Umbilical cord (tissue), 2 donors: Measurements from ENCODE around the gene MIS12. TPM values are rescaled to one million over a fixed set of nuclear protein-coding genes. Genes with fewer than 3 reads are reported as not detected.

Source experiments
- DNase-seq: peaks from one replicate; pipeline ENCODE4 v3.0.0-alpha.2; 2015; ENCODE audit warnings: low spot score
- total RNA-seq: library from RNA; depleted of rRNA; stranded (reverse); fragments of >200 nt; gene quantifications from one replicate; pipeline ENCODE4 v1.2.3, GENCODE V29; 2014; ENCODE audit warnings: low replicate concordance; ENCODE audit not compliant: insufficient read depth

Gene MIS12
- total RNA-seq, 1 donor from 2014 or later, result 21.2 TPM

- DNase-seq, result no peak
Observed at GRCh38 chr17:5533486-5534315, 47.3 kb downstream of the MIS12 start.

- no peak for DNase-seq
Observed at GRCh38 chr17:5535436-5535835, 49.1 kb downstream of the MIS12 start.

- peak; percentile 79 for DNase-seq
Observed at GRCh38 chr17:5536866-5537650, 50.7 kb downstream of the MIS12 start.

- DNase-seq, result no peak
Observed at GRCh38 chr17:5539286-5539685, 52.9 kb downstream of the MIS12 start.

GRCh38 chr17:5540321-5540720 is 54.0 kb downstream of the MIS12 start:
- DNase-seq, result no peak

Other genes with a start within 250 kb of the MIS12 start
- 40.0 TPM for gene RABEP1, start 204.3 kb upstream of the MIS12 start, total RNA-seq
- 42.9 TPM for gene NUP88, start 66.9 kb upstream of the MIS12 start, total RNA-seq
- 27.9 TPM for gene RPAIN, start 66.4 kb upstream of the MIS12 start, total RNA-seq
- 74.2 TPM for gene C1QBP, start 47.4 kb upstream of the MIS12 start, total RNA-seq
- 4.1 TPM for gene DHX33, start 17.6 kb upstream of the MIS12 start, total RNA-seq
- gene DERL2, start 388 bp upstream of the MIS12 start, total RNA-seq, result 25.8 TPM
- 42.9 TPM for gene NLRP1, start 97.9 kb downstream of the MIS12 start, total RNA-seq